ENCODE measurements around the gene SORCS2. TPM values are rescaled to one million over a fixed set of nuclear protein-coding genes. Genes with fewer than 3 reads are reported as not detected.

Gene SORCS2
- polyA plus RNA-seq, 1 donor from 2014 or later = 1.0 TPM

GRCh38 chr4:7450775-7451433 is 258.6 kb downstream of the SORCS2 start:
- Histone ChIP-seq H3K9ac (ENCODE audit: low read length) (no peak overlapping the region), H4K20me1 (ENCODE audit: insufficient read depth) (no peaks in the 10 kb centered on the region), H3F3A (ENCODE audit: insufficient read depth, low read length, poor library complexity, severe bottlenecking) (no peaks in the 10 kb centered on the region), H3K79me2 (replicated peaks; ENCODE audit: insufficient read depth, low read length) (no peaks in the 10 kb centered on the region), H3K27me3 (ENCODE audit: insufficient read depth, low read depth, low read length) (no peaks in the 10 kb centered on the region), H3K4me2 (ENCODE audit: low read length) (no peak overlapping the region), H3K27ac (ENCODE audit: low read length) (no peak overlapping the region), H3K4me3 (ENCODE audit: low read length) (no peak overlapping the region), H2AFZ (ENCODE audit: low read depth, low read length) (no peak overlapping the region), H3K9me2 (ENCODE audit: insufficient read depth, low read length) (no peaks in the 10 kb centered on the region), H3K36me3 (ENCODE audit: insufficient read depth, low read length) (no peaks in the 10 kb centered on the region), H3K9me3 (ENCODE audit: low read length) (no peaks in the 10 kb centered on the region)
- TF ChIP-seq SMC3 (conservative IDR thresholded peaks at IDR 0.05; ENCODE audit: poor library complexity) (no peak), CTCF (IDR thresholded peaks at IDR 0.05; ENCODE audit: poor library complexity, severe bottlenecking) (no peak), TAF1 (IDR thresholded peaks at IDR 0.05; ENCODE audit: low read depth) (no peak), MXI1 (conservative IDR thresholded peaks at IDR 0.05; ENCODE audit: poor library complexity, severe bottlenecking) (no peak), RAD21 (conservative IDR thresholded peaks at IDR 0.05) (no peak), REST (IDR thresholded peaks at IDR 0.05; ENCODE audit: borderline replicate concordance) (no peak), EP300 (conservative IDR thresholded peaks at IDR 0.05; ENCODE audit: poor library complexity, severe bottlenecking) (no peak), POLR2AphosphoS5 (IDR thresholded peaks at IDR 0.05) (no peak), EZH2 (IDR thresholded peaks at IDR 0.05; ENCODE audit: borderline replicate concordance, insufficient read depth, low read length, poor library complexity, severe bottlenecking) (no peak)

- H4K20me1 ChIP-seq (ENCODE audit: insufficient read depth) = no peaks in the 10 kb centered on the region
- no peaks in the 10 kb centered on the region for H3K9me3 ChIP-seq (ENCODE audit: low read length)
- H3K9me2 ChIP-seq (ENCODE audit: insufficient read depth, low read length) = no peaks in the 10 kb centered on the region
- no peaks in the 10 kb centered on the region for H3K27me3 ChIP-seq (ENCODE audit: insufficient read depth, low read depth, low read length)
- H3K79me2 ChIP-seq (replicated peaks; ENCODE audit: insufficient read depth, low read length) = no peaks in the 10 kb centered on the region
- H3K4me3 ChIP-seq (ENCODE audit: low read length) = no peak overlapping the region
- H2AFZ ChIP-seq (ENCODE audit: low read depth, low read length) = no peak overlapping the region
- no peaks in the 10 kb centered on the region for H3K36me3 ChIP-seq (ENCODE audit: insufficient read depth, low read length)
- no peak for TF ChIP-seq SMC3 (conservative IDR thresholded peaks at IDR 0.05; ENCODE audit: poor library complexity)
- TF ChIP-seq EZH2 (IDR thresholded peaks at IDR 0.05; ENCODE audit: borderline replicate concordance, insufficient read depth, low read length, poor library complexity, severe bottlenecking) = no peak
- TF ChIP-seq CTCF (IDR thresholded peaks at IDR 0.05; ENCODE audit: poor library complexity, severe bottlenecking) = no peak
- TF ChIP-seq RAD21 (conservative IDR thresholded peaks at IDR 0.05) = no peak
- TF ChIP-seq POLR2AphosphoS5 (IDR thresholded peaks at IDR 0.05) = no peak
- no peak for TF ChIP-seq MXI1 (conservative IDR thresholded peaks at IDR 0.05; ENCODE audit: poor library complexity, severe bottlenecking)
- TF ChIP-seq TAF1 (IDR thresholded peaks at IDR 0.05; ENCODE audit: low read depth) = no peak
- no peak for TF ChIP-seq REST (IDR thresholded peaks at IDR 0.05; ENCODE audit: borderline replicate concordance)
- TF ChIP-seq EP300 (conservative IDR thresholded peaks at IDR 0.05; ENCODE audit: poor library complexity, severe bottlenecking) = no peak
- H3K27ac ChIP-seq (ENCODE audit: low read length) = no peak overlapping the region
- H3F3A ChIP-seq (ENCODE audit: insufficient read depth, low read length, poor library complexity, severe bottlenecking) = no peaks in the 10 kb centered on the region
- H3K9ac ChIP-seq (ENCODE audit: low read length) = no peak overlapping the region
- no peak overlapping the region for H3K4me2 ChIP-seq (ENCODE audit: low read length)
These were observed 259.1 kb downstream of the SORCS2 start for GRCh38 chr4:7451434-7451789.

All from neural cell (in vitro differentiated cells).